GM12873 (cell line): ENCODE data around the gene CPNE7.

Experiments
- CTCF ChIP-seq: IDR thresholded peaks from 2 replicates; pipeline ENCODE4 v1.5.1; 2012; ENCODE audit warnings: low read depth, mild to moderate bottlenecking, moderate library complexity, low read length, control low read depth; ENCODE audit not compliant: insufficient read depth; ENCODE audit errors: missing control alignments

CPNE7 gene

GRCh38 chr16:89642574-89642973, 67.0 kb downstream of the CPNE7 start:
- no peak for TF ChIP-seq CTCF

GRCh38 chr16:89643769-89644300, 68.3 kb downstream of the CPNE7 start:
- no peak for TF ChIP-seq CTCF

GRCh38 chr16:89645122-89645521, 69.6 kb downstream of the CPNE7 start:
- TF ChIP-seq CTCF: no peak

- no peak for TF ChIP-seq CTCF
Measured at GRCh38 chr16:89646270-89646669, 70.7 kb downstream of the CPNE7 start.
